Measurements from ENCODE around the gene SLMAP.

Gene SLMAP

DNA sequence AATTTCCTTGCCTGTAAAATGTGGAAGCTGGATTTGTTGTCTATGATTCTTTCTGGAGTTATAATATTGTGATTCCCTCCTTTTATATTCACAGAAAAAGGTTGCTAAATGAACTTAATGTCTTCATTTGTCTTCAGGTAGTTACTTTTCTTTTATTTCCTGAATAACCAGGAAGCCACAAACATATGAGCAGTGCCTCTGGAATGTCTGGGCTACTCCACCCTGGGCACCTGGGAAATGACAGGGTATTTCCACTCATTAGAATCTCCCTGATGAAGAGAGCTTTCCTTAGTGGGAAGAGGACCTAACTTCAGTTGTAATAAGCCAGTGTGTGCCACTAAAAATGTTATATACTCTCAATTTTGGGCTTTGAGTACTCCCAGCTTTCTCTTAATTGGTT is 3.8 kb upstream of the SLMAP start:
- DNase-seq = no peak

DNA sequence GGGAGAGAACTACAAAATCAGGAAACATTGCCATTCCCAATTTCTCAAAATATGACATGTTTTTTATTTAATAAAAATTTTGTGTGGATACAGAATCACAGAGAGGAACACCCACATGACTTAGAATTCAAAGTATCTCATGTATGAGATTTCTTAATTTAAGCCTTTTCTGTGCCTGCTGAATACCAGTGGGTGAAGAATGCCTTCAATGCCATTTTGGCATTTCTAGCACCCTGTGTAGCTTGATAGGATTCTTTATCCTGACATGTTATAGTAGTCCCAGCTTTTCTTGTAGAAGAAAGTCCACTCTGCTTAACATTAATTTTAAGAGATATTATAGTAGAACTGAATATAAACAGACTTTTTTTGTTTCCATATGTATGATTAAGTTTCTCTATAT is 3.1 kb upstream of the SLMAP start:
- no peak for DNase-seq

DNA sequence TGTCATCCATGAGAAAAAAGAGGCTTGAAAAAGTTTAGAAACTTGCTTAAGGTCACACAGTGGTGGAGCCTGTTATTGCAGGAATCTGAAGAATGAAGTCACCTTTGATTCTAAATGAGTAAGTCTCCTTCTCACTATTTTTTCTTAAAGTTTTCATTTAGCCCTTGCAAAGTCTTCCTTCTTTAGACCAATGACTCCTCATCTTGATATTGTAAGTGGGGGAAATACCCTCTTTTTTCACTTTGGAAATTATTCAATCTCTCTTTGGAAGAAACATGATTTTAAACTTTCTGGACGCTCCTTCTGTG is 787 bp upstream of the SLMAP start:
- no peak for DNase-seq

DNA sequence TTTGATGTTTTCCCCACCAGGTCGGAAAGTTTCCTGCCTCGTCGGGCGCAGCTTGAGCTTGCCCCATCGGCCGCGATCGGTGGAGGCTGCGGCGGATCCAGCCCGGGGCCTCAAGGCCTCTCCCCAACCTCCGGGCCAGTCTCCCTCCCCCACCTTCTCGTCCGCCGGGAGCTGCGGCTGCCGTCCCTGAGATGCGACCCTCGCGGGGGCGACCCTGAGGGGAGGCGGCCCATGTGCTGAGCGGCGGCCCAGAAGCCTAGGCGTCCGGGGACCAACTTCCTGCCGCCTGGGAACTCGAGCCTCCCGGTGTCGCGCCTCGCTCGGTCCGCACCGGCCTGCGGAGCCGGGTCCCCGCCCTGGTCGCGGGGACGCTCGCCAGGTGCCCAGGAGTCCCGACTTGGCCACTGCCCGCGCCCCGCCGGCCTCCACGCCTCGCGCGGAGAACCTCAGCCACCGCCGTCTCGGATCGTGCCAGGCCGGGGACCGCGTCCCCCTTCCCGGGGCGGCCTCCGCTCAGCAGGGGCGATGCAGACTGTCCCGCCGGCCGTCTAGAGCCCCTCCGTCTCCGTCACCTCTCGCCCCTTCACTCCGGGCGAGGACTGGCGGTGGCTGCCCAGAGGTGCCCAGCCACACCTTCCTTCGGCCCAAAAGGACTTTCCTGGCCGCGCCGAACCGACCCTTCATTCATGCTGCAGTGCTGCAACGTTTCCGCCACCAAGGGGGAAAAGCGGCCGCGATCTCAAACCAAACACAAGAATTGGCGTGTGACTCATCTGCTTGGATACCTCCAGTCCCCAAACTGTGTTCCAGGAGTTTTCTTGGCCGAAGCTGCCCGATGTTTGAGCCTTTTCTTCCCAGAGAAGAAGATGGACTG is 656 bp downstream of the SLMAP start:
- peak; percentile 62 for DNase-seq

DNA sequence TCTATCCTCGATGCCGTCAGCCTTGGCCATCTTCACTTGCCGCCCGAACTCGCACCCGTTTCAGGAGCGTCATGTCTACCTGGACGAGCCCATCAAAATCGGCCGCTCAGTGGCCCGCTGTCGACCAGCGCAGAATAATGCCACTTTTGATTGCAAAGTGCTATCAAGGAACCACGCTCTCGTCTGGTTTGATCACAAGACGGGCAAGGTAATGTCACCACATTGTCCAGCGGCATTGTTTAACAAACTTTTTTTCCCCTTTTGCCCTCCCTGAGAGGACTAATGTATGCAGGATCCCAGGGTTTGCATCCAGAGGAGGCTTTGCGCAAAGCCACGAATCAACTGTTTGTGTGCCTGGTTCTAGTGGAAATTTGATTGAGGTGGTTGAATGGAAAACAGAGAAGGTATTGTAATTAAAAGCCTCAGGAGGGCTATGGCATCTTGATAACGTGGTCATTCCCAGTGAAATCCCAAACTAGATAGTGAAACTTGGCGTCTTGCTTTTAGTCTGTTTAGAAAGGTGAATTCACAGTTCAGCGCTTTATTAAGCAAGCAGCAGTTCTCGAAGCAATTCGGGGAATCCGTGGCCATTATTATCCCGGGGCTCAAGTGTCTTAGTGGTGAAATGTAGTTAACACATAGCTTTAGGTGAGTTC is 1.7 kb downstream of the SLMAP start:
- peak; percentile 19 for DNase-seq

DNA sequence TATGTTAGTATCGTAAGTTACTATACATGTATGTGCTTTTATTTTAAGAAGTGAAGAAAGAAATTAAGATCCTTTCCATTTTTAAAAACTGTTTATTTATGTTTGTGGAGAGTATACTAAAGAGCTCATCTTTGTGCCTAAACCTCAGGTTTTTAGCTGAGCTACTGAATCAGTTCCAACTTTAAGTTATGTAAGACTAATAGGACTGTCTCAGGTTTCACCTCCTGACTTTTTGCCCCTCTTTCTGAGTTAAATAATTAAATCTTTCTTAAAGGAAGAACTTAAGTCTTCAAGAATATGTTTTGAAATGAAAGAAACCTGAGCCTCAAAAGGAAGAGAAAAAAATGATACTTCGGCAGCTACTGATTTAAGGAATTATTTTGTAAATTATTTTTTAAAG is 2.6 kb downstream of the SLMAP start:
- DNase-seq = no peak

DNA sequence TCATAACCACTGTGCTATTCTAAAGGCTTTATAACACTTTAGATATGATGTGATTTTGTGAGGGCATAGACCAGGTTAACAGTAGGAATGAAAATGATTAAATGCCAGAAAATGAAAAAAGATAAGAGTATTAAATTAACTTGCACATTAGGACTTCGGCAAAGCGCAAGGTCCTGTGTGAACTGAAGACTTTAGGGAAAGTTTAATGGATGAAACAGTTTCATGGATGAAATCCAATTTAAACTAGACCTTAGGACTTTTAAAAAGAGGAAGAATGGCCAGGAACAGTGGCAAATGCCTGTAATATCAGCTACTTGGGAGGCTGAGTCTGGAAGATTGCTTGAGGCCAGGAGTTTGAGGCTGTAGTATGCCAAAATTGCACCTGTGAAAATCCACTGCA is 8.7 kb downstream of the SLMAP start:
- DNase-seq = no peak

DNA sequence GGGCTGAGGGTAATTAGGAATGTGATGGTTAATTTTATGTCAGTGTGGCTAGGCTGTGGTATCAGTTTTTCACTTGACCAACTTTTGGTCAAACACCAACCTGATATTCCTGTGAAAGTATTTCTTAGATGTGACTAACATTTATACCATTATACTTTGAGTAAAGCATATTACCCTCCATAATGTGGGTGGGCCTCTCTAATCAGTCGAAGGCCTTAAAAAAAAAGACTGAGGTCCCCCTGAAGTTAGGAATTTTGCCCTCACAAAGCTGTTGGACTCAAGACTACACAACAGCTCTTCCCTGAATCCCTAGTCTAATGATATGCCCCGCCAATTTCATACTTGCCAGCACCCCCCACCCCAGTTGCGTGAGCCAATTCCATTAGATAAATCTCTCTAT is 12.5 kb downstream of the SLMAP start:
- DNase-seq = no peak

DNA sequence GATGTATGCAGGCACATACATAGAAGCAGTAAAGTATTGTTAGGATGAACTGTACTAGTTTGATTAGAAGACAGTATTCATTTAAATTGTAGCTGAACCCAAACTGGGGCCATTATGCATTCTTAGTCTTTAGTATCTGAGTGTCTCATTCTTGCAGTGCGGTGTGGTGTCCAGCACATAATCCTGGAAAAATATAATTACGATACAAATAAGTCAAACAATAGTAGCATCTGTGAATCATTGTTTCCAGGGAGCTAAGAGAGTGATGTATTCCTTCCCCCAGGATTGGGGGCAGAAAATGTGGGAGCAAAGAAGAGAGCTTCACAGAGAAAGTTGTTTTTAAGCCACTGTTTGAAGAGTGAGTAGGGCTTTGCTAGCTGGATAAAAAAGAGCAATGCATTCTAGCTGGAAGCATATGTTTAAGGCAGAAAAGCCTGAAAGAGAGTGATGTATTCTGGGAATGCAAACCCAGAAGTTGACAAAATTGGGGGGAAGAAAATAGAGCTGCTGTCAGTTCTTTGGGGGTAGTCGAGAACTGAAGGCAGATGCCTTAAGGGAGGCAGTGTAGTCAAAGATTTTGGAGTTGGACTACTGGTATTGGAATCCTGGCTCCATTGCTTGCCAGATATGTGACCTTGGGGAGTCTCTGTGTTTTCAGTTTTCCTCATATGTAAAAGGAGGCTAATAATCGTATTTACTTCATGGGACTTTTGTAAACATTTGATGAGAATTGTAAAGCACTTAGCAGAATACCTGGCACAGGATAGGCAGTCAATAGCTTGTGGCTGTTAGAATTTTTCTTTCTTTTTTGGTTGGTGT is 14.1 kb downstream of the SLMAP start:
- no peak for DNase-seq

DNA sequence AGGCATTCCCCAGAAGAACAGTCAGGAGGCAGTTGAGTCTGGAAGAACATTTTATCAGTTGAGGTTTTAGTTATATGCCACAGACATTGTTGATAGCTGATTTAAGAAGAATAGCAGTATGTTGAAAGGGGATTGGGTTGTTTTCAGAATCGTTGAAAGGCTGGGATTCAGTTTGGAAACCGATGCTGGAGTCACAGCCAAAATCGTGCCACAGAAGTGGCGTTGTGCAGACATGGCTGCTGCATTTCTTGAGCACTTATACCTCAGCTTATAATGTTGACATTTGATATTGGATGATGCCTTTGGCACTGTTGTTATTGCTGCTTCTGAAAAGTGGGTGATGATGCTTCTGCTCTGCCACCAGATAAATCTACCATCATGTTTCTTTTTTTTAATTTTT is 16.1 kb downstream of the SLMAP start:
- DNase-seq = no peak

DNA sequence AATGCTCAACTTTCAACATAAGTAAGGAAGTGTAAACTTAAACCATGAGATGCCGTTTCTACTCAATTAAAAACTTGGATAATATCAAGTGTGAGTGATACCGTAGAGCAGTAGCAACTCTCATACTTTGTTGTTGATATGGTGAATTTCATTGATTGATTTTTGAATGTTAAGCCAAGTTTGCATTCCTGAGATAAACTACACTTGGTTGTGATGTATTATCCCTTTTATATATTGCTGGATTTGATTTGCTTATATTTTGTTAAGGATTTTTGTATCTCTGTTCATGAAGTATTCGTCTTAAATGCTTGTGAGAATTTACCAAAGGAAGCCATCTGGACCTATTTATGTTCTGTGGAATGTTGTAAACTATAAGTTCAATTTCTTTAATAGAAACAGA is 21.7 kb downstream of the SLMAP start:
- DNase-seq = no peak

DNA sequence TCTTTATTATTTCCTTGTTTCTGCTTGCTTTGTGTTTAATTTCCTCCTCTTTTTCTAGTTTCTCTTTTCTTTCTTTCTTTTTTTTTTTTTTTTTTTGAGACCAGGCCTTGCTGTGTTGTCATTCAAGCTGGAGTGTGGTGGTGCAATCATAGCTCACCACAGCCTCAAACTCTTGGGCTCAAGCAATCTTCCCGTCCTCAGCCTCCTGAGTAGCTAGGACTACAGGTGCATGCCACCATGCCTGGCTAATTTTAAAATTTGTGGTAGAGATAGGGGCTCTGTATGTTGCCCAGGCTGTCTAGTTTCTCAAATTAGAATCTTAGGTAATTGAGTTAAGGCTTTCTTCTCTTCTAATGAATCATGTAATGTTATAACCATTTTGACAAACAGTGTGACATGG is 22.4 kb downstream of the SLMAP start:
- no peak for DNase-seq

DNA sequence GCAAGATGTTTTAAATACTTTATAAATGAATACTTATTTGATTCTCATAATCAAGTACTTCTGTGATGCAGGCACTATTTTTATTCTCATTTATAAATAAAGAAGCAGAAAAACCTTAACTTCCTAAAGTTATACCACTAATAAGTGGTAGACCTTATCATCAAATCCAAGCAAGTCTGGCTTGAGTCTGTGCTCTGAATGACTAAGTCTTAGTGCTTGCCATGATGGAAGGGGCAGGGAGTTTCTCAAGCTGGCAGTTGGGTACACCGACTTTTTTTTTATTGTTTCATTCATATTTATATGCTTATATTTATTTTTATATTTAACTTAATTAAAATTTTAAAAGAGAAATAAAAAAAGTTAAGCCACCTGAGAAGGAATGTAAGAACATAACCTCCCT is 23.6 kb downstream of the SLMAP start:
- no peak for DNase-seq

DNA sequence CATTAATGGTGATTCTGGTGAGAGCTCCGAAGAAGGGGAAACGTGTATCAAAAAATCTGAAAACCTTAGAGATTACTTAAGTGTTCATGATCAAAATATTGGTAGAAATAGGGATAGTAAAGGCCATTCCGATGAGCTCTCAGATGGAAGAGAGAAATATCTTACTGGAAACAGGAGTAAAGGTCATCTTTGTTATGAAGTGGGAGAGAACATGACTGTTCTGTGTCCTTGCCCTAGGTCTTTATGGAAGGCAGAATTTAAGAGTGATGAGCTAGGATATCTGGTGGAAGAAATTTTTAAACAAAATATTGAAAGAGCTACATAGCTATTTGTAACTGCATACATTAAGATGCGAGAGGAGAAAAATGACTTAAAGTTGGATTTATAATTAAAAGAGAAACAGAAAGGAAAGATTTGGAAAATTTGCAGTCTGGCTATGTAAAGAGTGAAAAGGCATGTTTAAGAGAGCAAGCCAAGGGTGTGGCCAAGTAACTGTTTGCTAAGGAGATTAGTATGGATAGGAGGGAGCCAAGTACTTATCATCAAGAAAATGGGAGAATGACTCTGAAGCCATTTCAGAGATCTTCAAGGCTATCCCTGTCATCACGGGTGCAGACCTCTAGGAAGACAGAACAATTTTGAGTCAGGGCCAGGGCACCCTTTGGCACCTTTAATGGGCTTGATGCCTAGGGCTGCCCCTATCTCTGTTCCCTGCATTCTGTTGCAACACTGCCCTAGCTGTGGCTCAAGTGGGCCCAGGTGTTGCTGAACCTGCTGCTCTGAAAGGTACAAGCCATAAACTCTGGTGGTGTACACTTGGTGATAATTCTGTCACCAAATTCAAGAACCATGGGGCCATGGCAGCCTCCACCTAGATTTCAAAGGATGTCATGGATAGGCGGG is 27.3 kb downstream of the SLMAP start:
- peak; percentile 17 for DNase-seq

DNA sequence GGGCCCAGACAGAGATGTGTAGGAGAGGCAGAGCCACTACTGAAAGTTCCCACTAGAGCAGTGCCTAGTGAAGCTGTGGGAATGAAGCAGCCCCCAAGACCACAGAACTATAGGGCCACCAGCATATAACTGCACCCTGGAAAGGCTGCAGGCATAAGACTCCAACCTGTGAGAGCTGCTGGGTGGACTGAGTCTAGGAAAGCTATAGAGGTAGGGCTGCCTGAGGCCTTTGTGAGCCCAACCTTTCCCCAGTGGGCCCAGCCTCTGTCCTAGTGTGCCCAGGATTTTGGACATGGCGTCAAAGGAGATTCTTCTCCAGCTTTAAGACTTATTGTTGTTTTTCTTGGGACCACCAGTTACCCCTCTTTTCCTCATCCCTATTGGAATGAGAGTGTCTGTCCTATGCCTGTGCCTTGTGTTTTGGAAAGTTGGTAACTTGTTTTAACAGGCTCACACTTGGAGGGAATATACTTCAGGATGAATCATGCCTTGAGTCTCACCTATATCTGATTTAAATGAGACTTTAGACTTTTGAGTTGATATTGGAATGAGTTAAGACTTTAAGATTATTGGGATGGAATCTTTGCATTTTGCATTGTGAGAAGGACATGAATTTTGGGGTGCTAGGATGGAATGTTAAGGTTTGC is 28.1 kb downstream of the SLMAP start:
- DNase-seq = no peak

DNA sequence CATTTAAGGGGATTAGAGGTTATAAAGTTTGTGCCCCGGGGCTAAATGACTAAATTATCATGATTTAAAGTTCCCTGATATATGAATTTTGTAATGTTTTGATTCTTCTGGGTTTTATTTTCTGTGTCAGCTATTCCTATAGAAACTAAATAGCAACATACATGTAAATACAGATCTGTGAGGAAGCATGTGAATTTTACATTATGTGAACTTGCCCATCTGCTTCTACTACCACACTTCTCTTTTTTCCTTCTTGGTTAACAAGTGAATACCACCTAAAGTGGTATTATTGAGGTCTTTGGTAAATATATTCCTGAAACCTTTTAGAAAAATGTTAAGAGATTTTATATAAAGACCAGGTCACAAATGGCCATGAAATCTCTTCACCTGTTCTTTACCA is 29.3 kb downstream of the SLMAP start:
- no peak for DNase-seq

DNA sequence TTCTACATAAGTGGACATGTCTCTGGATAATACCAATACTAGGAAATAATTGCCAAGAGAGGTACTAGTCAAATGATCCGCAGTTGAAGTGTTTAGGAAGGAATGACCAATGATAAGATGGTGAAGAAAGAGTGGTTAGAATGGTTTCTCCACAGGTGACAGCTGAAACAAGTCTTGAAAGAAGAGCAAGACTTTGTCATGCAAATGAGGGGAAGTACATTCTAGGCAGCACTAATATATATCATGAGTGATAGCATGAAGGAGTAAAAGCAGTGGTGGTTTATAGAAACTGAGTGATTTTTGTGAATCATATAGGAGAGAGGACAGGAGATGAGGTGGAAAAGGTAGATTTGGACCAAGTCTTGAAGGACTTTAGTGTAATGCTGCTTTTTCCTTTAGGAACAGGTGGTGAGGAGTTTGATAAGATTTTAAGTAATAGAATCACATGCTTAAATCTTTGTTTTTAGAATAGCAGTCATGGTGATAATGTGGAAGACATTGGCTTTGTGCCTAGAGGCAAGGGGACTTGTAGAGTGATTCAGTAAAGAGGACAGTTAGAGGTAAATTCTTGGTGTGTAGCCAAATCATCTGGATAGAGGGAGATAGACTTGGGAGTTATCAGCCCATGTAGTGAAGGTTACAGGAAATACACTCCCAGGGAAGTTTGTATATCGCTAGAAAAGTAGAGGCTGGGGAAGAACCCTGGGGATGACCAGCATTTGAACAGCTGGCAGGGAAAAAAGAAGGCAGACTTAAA is 31.9 kb downstream of the SLMAP start:
- no peak for DNase-seq

DNA sequence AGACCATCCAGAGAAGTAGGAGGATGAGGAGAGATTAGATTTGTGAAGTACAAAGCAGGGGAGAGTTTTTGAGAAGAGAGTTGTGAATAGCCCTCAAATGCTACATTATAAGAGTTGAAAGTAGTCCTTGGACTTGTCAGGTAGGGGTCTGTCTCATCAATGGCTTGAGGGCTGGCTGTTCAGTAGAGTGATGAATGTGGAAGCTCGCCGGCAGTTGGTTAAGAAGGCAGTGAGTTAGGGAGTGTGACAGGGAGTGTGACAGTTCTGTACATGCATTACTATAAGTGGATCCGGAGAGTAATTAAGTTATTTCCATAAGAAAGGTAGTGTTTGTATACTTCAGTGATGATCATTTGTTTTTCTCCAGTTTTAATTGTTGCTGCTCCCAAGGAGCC is 32.5 kb downstream of the SLMAP start:
- DNase-seq = no peak

DNA sequence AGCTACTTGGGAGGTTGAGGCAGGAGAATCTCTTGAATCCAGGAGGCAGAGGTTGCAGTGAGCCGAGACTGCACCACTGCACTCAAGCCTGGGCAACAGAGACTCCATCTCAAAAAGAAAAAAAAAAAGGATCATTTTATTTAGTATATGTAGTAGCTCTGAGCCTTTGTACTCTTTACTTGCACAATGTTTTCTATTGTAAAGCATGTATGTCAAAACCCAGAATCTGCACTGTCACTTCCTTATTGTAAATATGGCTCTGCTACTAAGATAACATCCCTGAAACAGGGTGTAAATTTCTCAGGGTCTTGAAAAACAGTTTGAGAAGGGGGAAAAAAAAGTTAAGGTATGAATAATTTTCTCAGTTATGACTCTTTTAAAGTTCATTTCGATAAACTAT is 35.1 kb downstream of the SLMAP start:
- no peak for DNase-seq

DNA sequence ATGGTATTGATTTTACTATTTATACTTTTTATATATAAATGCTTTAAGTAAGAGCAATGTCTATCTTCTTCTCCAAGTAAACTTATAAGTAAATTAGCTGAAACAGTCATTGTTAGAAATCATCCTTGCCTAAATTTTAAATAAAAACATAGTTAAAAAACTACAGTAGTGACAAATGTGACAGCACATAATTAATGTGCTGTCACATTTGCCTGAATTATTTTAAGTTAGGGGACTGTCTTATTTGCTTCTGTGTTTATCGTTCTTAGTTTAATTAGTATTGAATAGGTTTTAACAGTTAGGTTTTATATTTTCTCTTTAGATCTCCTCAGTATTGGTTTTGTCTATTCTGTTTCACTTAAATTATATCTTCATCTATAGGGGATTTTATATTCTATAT is 36.1 kb downstream of the SLMAP start:
- no peak for DNase-seq

DNA sequence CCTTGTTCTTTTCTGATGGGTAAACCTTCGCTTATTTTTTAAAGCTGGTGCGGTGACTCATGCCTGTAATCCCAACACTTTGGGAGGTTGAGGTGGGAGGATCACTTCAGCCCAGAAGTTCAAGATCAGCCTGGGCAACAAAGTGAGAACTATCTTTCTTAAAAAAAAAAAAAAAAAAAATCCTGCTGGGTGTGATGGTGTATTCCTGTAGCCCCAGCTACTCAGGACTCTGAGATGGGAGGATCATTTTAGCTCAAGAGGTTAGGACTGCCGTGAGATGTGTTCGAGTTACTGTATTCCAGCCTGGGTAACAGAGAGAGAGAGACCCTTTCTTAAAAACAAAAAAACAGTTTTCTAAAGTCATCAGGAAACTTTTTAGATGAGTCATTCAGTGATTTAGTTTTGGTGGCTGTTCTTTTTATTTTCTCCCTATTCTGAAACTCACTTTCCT is 37.7 kb downstream of the SLMAP start:
- no peak for DNase-seq

DNA sequence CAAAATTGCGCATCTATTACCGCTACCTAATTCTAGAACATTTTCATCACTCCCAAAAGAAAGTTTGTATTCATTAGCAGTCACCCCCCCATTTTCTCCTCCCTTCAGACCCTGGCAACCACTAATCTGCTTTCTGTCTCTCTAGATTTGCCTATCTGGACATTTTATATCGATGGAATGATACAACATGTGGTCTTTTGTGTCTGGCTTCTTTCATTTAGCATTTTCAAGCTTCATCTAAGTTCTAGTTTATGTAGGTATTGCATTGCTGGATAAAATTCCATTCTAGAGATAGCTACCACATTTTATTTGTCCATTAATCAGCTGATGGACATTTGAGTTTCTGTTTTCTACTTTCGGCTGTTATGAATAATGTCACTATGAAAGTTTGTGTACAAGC is 38.4 kb downstream of the SLMAP start:
- DNase-seq = no peak

Data from femur (tissue), 1 donor.